Esophagus muscularis mucosa (tissue), 3 donors: ENCODE measurements around the gene DHRS12.

Source experiments
- POLR2A ChIP-seq: fragments of 450-650 bp; IDR thresholded peaks from one replicate; pipeline ENCODE4 v1.6.1; 2017; ENCODE audit warnings: antibody characterized with exemption, moderate library complexity, mild to moderate bottlenecking, low read depth
- TF ChIP-seq, protein P1 (sequence below), 3 experiments: fragments of 200-600 bp in 2 of 3; fragments of 450-650 bp in 1 of 3; sonication (generic) in 2 of 3; IDR thresholded peaks; one replicate each; pipeline ENCODE4 v1.5.1; 2017 to 2019; ENCODE audit warnings: antibody characterized with exemption in 3 of 3, mild to moderate bottlenecking in 2 of 3, moderate library complexity in 1 of 3

DNA sequence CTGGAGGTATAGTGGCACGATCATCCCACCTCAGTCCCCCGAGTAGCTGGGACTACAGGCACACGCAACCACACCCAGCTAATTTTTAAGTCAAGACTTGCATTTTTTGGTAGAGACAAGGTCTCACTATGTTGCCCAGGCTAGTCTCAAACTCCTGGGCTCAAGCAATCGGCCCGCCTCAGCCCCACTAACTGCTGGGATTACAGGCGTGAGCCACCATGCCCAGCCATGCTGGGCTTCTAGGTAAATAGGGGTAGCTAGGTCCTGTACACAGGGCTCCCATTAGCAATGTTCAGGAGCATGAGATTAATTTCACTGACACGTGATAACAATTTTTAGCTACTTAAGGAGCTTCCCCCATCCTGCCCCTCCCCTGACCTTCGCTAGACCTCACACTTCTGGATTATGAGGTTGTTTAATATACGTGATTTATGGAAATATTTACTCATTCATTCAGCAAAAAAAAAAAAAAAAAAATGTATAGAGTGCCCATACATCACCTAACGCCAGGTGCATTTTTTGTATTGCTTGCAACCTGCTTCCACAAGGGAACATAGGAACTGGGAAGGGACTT is 21.8 kb upstream of the DHRS12 start:
- TF ChIP-seq, protein P1, sequence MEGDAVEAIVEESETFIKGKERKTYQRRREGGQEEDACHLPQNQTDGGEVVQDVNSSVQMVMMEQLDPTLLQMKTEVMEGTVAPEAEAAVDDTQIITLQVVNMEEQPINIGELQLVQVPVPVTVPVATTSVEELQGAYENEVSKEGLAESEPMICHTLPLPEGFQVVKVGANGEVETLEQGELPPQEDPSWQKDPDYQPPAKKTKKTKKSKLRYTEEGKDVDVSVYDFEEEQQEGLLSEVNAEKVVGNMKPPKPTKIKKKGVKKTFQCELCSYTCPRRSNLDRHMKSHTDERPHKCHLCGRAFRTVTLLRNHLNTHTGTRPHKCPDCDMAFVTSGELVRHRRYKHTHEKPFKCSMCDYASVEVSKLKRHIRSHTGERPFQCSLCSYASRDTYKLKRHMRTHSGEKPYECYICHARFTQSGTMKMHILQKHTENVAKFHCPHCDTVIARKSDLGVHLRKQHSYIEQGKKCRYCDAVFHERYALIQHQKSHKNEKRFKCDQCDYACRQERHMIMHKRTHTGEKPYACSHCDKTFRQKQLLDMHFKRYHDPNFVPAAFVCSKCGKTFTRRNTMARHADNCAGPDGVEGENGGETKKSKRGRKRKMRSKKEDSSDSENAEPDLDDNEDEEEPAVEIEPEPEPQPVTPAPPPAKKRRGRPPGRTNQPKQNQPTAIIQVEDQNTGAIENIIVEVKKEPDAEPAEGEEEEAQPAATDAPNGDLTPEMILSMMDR (IDR thresholded peaks at IDR 0.05): no peak
- TF ChIP-seq POLR2A: no peak
